Mesendoderm (in vitro differentiated cells): Measurements from ENCODE around the gene NUS1.

ENCODE experiments used
- DNase-seq: peaks from one replicate; pipeline ENCODE4 v3.0.0; 2013
- H2AK5ac ChIP-seq: 2 replicates; pipeline ENCODE4 v1.6.1; 2013; ENCODE audit warnings: low read length, inconsistent platforms
- H2BK120ac ChIP-seq: 2 replicates; pipeline ENCODE4 v1.6.1; 2013; ENCODE audit warnings: low read depth, mild to moderate bottlenecking, low read length, moderate library complexity, mixed read lengths
- H2BK15ac ChIP-seq: replicated peaks from 2 replicates; pipeline ENCODE4 v1.6.1; 2013; ENCODE audit warnings: low read depth, mild to moderate bottlenecking, moderate library complexity
- H2BK5ac ChIP-seq: 2 replicates; pipeline ENCODE4 v1.6.1; 2013; ENCODE audit warnings: low read length, inconsistent platforms
- H3K18ac ChIP-seq: 2 replicates; pipeline ENCODE4 v1.6.1; 2013; ENCODE audit warnings: mild to moderate bottlenecking, low read length, mixed read lengths
- H3K23ac ChIP-seq: one replicate; pipeline ENCODE4 v1.6.1; 2013; ENCODE audit warnings: low read length
- H3K27ac ChIP-seq: 2 replicates; pipeline ENCODE4 v1.5.1; 2013; ENCODE audit warnings: low read depth, mild to moderate bottlenecking, inconsistent platforms, low read length, moderate library complexity
- H3K27me3 ChIP-seq: 2 replicates; pipeline ENCODE4 v1.6.1; 2013; ENCODE audit warnings: low read length, control low read depth, mild to moderate bottlenecking, inconsistent platforms; ENCODE audit not compliant: insufficient read depth, poor library complexity
- H3K36me3 ChIP-seq: 2 replicates; pipeline ENCODE4 v1.6.1; 2013; ENCODE audit warnings: low read length, inconsistent platforms; ENCODE audit not compliant: control insufficient read depth, insufficient read depth
- H3K4ac ChIP-seq: one replicate; pipeline ENCODE4 v1.6.1; 2013; ENCODE audit warnings: low read depth, mild to moderate bottlenecking, low read length, moderate library complexity
- H3K4me1 ChIP-seq: 2 replicates; pipeline ENCODE4 v1.6.1; 2013; ENCODE audit warnings: low read depth, low read length, inconsistent platforms; ENCODE audit not compliant: control insufficient read depth
- H3K4me2 ChIP-seq: 2 replicates; pipeline ENCODE4 v1.6.1; 2013; ENCODE audit warnings: low read length
- H3K4me3 ChIP-seq: 2 replicates; pipeline ENCODE4 v1.5.1; 2013; ENCODE audit warnings: mild to moderate bottlenecking, low read length
- H3K56ac ChIP-seq: one replicate; pipeline ENCODE4 v1.6.1; 2013; ENCODE audit warnings: low read length
- H3K79me1 ChIP-seq: 2 replicates; pipeline ENCODE4 v1.6.1; 2013; ENCODE audit warnings: low read length, inconsistent platforms
- H3K79me2 ChIP-seq: 2 replicates; pipeline ENCODE4 v1.6.1; 2013; ENCODE audit warnings: mild to moderate bottlenecking, low read length; ENCODE audit not compliant: control insufficient read depth, insufficient read depth
- H3K9ac ChIP-seq: 2 replicates; pipeline ENCODE4 v1.6.1; 2013; ENCODE audit warnings: low read length, inconsistent platforms
- H4K5ac ChIP-seq: one replicate; pipeline ENCODE4 v1.6.1; 2013; ENCODE audit warnings: low read length
- H4K8ac ChIP-seq: one replicate; pipeline ENCODE4 v1.6.1; 2013; ENCODE audit warnings: low read depth, mild to moderate bottlenecking, control low read depth, low read length, moderate library complexity
- WGBS: extraction: QIAGEN DNeasy Blood & Tissue Kit; methylation state at CpG from one replicate; pipeline ENCODE4 v1.1.7; 2013; ENCODE audit warnings: low lambda C conversion rate, missing lambda C conversion rate; ENCODE audit not compliant: insufficient coverage; ENCODE audit errors: extremely low coverage; 5-methylcytosine and 5-hydroxymethylcytosine counted together

Gene NUS1

DNA sequence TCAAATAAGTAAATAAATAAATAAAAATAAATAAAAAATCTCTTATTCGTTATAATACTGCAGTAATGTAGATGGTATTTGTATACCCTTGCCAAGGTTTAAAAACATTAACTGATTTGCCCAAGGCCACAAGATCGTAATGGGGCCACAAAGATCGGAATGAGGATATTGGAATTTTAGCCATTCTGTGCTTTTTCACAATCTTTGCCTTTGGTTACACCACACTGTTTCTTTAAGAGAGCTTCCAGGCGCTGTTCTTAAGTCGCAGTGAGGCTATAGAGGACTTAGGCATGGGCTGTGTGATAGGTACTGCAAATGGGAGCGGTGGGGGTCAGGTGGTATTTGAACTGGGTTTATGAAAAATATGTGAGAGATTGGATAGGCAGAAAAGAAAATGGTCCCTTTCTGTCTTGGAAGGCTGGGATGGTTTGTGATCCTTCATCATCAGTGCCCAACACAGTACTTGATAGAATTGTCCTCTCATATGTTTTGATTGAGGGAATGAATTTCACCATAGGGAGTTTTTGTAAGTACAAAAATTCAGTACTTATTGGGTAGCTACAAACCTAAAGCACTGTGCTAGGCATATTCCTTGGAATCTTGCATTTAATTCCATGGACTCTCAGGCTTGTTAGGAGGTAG, 1.4 kb downstream of the NUS1 start:
- H3K27ac ChIP-seq = no peak overlapping the region
- WGBS = no CpG with 5 or more reads among the region's 6 CpGs

DNA sequence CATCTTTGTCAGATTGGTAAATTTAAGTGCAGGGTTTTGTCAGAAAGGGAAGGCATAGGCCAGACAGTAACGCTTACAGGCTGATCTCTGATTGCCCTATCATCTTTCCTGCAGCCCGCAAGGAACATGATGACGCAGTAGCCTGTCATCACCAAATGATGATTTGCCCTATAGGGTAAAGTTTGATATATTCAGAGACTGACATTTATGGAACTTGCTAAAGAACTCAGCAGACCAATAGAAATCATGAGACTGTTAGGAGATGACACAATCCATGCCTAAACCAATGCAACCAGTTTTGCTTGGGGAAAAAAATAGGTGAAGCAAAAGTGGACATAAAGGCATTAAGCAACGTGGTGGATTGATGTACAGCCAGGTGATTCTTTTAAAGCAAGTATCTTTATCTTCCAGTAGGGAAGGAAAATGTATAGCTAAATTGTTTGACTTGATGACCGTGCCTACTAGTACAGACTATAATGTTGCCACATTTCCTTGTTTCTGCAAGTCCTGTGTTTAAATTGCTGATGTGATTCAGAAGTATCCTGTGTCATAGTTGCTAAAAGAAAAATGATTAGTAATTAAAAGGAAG, 2.4 kb downstream of the NUS1 start:
- Histone ChIP-seq H3K18ac (no peak overlapping the region), H2BK15ac (no peak overlapping the region), H3K9ac (no peak overlapping the region), H3K56ac (no peak overlapping the region), H2BK120ac (no peak overlapping the region), H3K4me2 (no peak overlapping the region), H3K4ac (no peak overlapping the region), H3K4me3 (no peak overlapping the region), H3K27ac (no peak overlapping the region), H4K8ac (no peak overlapping the region), H2BK5ac (no peak overlapping the region), H2AK5ac (no peak overlapping the region), H3K79me1 (peaks cover 5% of the 10 kb centered on the region), H3K36me3 (no peaks in the 10 kb centered on the region), H3K27me3 (no peaks in the 10 kb centered on the region), H3K4me1 (peaks cover 5% of the 10 kb centered on the region), H4K5ac (no peak overlapping the region), H3K23ac (no peak overlapping the region), H3K79me2 (peaks cover 64% of the 10 kb centered on the region)
- no peak for DNase-seq
- WGBS = no CpG with 5 or more reads among the region's 5 CpGs

More for the DNA sequence above, 1.4 kb downstream of the NUS1 start:
- H3K9ac ChIP-seq = peak overlapping the region; percentile 79
- peak; percentile 37 for DNase-seq
- H2BK120ac ChIP-seq = no peak overlapping the region
- H3K4me2 ChIP-seq = peak overlapping the region; percentile 75
- no peak overlapping the region for H3K18ac ChIP-seq
- H4K8ac ChIP-seq = no peak overlapping the region
- no peaks in the 10 kb centered on the region for H3K36me3 ChIP-seq
- no peak overlapping the region for H2BK15ac ChIP-seq
- H2BK5ac ChIP-seq = no peak overlapping the region
- peaks cover 55% of the 10 kb centered on the region for H3K79me2 ChIP-seq
- no peaks in the 10 kb centered on the region for H3K27me3 ChIP-seq
- peak overlapping the region; percentile 26 for H3K23ac ChIP-seq
- H3K4me1 ChIP-seq = peaks cover 5% of the 10 kb centered on the region
- no peak overlapping the region for H3K4ac ChIP-seq
- H3K4me3 ChIP-seq = peak overlapping the region; percentile 60
- peak overlapping the region; percentile 80 for H3K56ac ChIP-seq
- no peak overlapping the region for H4K5ac ChIP-seq
- H3K79me1 ChIP-seq = peaks cover 5% of the 10 kb centered on the region
- no peak overlapping the region for H2AK5ac ChIP-seq

DNA sequence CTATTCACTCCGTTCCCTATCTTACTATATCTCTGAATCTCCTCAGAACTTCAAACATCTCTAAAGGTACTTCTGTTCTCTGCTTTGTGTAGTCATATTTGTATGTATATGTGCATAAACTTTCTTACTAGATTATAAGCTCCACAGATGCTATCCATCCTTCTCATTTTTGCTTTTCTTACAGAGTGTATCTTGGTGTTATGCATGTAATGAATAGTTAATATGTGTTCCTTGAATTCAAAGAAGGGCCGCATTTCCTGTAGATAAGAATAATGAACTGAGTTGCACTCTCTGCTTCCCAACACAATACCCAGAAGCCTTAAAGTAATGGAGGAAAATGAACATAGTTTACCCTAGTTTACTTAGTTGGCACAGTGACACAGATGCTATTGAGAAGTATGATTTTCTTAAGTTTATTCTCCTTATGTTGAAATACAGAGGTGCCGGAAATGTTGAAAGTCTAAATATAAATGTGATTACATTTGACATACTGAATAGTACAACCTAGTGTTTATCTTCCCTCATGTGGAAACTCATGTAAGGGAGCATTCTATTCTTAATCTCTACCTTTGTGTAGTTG, 6.0 kb downstream of the NUS1 start:
- H3K4me3 ChIP-seq = no peak overlapping the region
- H2BK120ac ChIP-seq = no peak overlapping the region
- no peak for DNase-seq
- no peak overlapping the region for H3K9ac ChIP-seq
- no peak overlapping the region for H2BK15ac ChIP-seq
- H3K27ac ChIP-seq = no peak overlapping the region
- H3K18ac ChIP-seq = no peak overlapping the region
- H2BK5ac ChIP-seq = no peak overlapping the region
- no peak overlapping the region for H4K5ac ChIP-seq
- no peak overlapping the region for H3K4me2 ChIP-seq
- H3K27me3 ChIP-seq = no peaks in the 10 kb centered on the region
- no peak overlapping the region for H3K23ac ChIP-seq
- H2AK5ac ChIP-seq = no peak overlapping the region
- WGBS = no CpG with 5 or more reads among the region's 3 CpGs
- no peak overlapping the region for H3K56ac ChIP-seq
- H3K79me2 ChIP-seq = peaks cover 76% of the 10 kb centered on the region
- H3K79me1 ChIP-seq = peaks cover 10% of the 10 kb centered on the region
- H4K8ac ChIP-seq = no peak overlapping the region
- H3K36me3 ChIP-seq = no peaks in the 10 kb centered on the region
- peaks cover 5% of the 10 kb centered on the region for H3K4me1 ChIP-seq
- H3K4ac ChIP-seq = no peak overlapping the region

DNA sequence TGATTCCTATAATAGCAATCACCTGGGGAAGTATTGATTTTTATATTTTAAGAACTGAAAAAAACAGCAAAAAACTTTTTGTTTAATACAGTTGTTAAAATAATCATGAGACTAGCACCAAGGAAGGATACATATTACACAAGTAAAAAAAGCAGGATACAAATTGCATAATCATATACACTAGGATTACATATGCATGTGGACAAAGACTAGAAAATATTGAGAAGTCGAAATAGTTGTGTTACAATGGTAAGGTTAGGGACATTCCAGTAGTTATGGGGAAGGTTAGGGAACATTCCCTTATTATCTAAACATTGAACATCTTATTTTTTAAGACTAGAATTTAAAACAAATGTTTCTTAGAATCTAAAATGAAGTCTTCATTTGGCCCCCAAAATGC, 9.5 kb downstream of the NUS1 start:
- Histone ChIP-seq H3K79me2 (peaks cover 68% of the 10 kb centered on the region), H3K18ac (no peak overlapping the region), H2BK15ac (no peak overlapping the region), H3K56ac (no peak overlapping the region), H3K79me1 (peaks cover 5% of the 10 kb centered on the region), H2AK5ac (no peak overlapping the region), H3K27me3 (no peaks in the 10 kb centered on the region), H3K9ac (no peak overlapping the region), H3K4me3 (no peak overlapping the region), H2BK120ac (no peak overlapping the region), H3K4me1 (peaks cover 2% of the 10 kb centered on the region), H4K5ac (no peak overlapping the region), H3K4ac (no peak overlapping the region), H3K4me2 (no peak overlapping the region), H3K27ac (no peak overlapping the region), H4K8ac (no peak overlapping the region), H3K23ac (no peak overlapping the region), H2BK5ac (no peak overlapping the region), H3K36me3 (no peaks in the 10 kb centered on the region)
- DNase-seq = no peak
- WGBS = no CpG with 5 or more reads among the region's 1 CpG

DNA sequence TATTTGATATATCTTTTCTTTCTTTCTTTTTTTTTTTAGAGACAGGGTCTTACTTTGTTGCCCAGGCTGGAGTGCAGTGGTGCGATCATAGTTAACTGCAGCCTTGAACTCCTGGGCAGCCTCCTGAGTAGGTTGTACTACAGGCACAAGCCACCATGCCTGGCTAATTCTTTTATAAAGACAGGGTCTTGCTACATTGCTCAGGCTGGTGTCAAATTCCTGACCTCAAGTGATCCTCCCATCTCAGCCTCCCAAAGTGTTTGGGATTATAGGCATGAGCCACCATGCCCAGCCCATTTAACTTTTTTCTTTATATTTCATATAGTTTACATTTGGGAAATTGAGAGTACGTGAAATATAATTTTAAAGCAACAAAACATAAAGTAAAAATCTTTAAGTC, 10.1 kb downstream of the NUS1 start:
- H3K27ac ChIP-seq = no peak overlapping the region
- H3K36me3 ChIP-seq = no peaks in the 10 kb centered on the region
- H3K27me3 ChIP-seq = no peaks in the 10 kb centered on the region
- H2BK120ac ChIP-seq = no peak overlapping the region
- WGBS = no CpG with 5 or more reads among the region's 2 CpGs
- H3K4me3 ChIP-seq = no peak overlapping the region
- H2BK5ac ChIP-seq = no peak overlapping the region
- no peak overlapping the region for H2BK15ac ChIP-seq
- no peak for DNase-seq
- no peak overlapping the region for H3K23ac ChIP-seq
- H3K18ac ChIP-seq = no peak overlapping the region
- H3K4me2 ChIP-seq = no peak overlapping the region
- H3K56ac ChIP-seq = no peak overlapping the region
- H2AK5ac ChIP-seq = no peak overlapping the region
- H3K9ac ChIP-seq = no peak overlapping the region
- peaks cover 2% of the 10 kb centered on the region for H3K4me1 ChIP-seq
- no peak overlapping the region for H4K8ac ChIP-seq
- no peak overlapping the region for H3K4ac ChIP-seq
- H3K79me1 ChIP-seq = peaks cover 7% of the 10 kb centered on the region
- H3K79me2 ChIP-seq = peaks cover 66% of the 10 kb centered on the region
- no peak overlapping the region for H4K5ac ChIP-seq
